ENCODE data around the gene HDAC10. TPM values are rescaled to one million over a fixed set of nuclear protein-coding genes. Genes with fewer than 3 reads are reported as not detected.

The HDAC10 gene
- total RNA-seq, 2 donors from 2014 or later, result 66.4 to 67.5 TPM

- Mint-ChIP-seq H3K27ac (no peak overlapping the region), H3K36me3 (ENCODE audit: low read depth) (no peaks in the 10 kb centered on the region), H3K27me3 (peaks cover 13% of the 10 kb centered on the region), H3K9me3 (no peaks in the 10 kb centered on the region), H3K4me1 (peaks cover 3% of the 10 kb centered on the region), H3K4me3 (no peak overlapping the region)
- no peak for ATAC-seq (replicated peaks)
These were observed 38.3 kb upstream of the HDAC10 start for GRCh38 chr22:50289151-50289941.

- no peak overlapping the region for H3K27ac Mint-ChIP-seq
- H3K4me3 Mint-ChIP-seq, result no peak overlapping the region
- H3K9me3 Mint-ChIP-seq, result no peaks in the 10 kb centered on the region
- H3K27me3 Mint-ChIP-seq, result peaks cover 10% of the 10 kb centered on the region
- ATAC-seq (replicated peaks), result no peak
- no peaks in the 10 kb centered on the region for H3K36me3 Mint-ChIP-seq (ENCODE audit: low read depth)
- peaks cover 2% of the 10 kb centered on the region for H3K4me1 Mint-ChIP-seq
These were observed 36.7 kb upstream of the HDAC10 start for GRCh38 chr22:50287731-50288130.

- Mint-ChIP-seq H3K27me3 (peaks cover 4% of the 10 kb centered on the region), H3K4me3 (no peak overlapping the region), H3K4me1 (no peaks in the 10 kb centered on the region), H3K27ac (no peak overlapping the region), H3K36me3 (ENCODE audit: low read depth) (no peaks in the 10 kb centered on the region), H3K9me3 (no peaks in the 10 kb centered on the region)
- ATAC-seq (replicated peaks), result no peak
These were observed 35.7 kb upstream of the HDAC10 start for GRCh38 chr22:50286701-50287318.

GRCh38 chr22:50286275-50286674, 35.2 kb upstream of the HDAC10 start:
- Mint-ChIP-seq H3K4me1 (no peaks in the 10 kb centered on the region), H3K4me3 (no peak overlapping the region), H3K27ac (no peak overlapping the region), H3K36me3 (ENCODE audit: low read depth) (no peaks in the 10 kb centered on the region), H3K9me3 (no peaks in the 10 kb centered on the region), H3K27me3 (no peaks in the 10 kb centered on the region)
- no peak for ATAC-seq (replicated peaks)

- Mint-ChIP-seq H3K27me3 (no peaks in the 10 kb centered on the region), H3K36me3 (ENCODE audit: low read depth) (no peaks in the 10 kb centered on the region), H3K9me3 (no peaks in the 10 kb centered on the region), H3K4me1 (no peaks in the 10 kb centered on the region), H3K4me3 (no peak overlapping the region), H3K27ac (no peak overlapping the region)
- ATAC-seq (replicated peaks), result no peak
These were observed 34.6 kb upstream of the HDAC10 start for GRCh38 chr22:50285568-50286229.

GRCh38 chr22:50284479-50284878, 33.4 kb upstream of the HDAC10 start:
- ATAC-seq (replicated peaks), result no peak
- Mint-ChIP-seq H3K27me3 (no peaks in the 10 kb centered on the region), H3K4me1 (no peaks in the 10 kb centered on the region), H3K4me3 (no peak overlapping the region), H3K36me3 (ENCODE audit: low read depth) (no peaks in the 10 kb centered on the region), H3K27ac (no peak overlapping the region), H3K9me3 (no peaks in the 10 kb centered on the region)

GRCh38 chr22:50283821-50284220, 32.8 kb upstream of the HDAC10 start:
- Mint-ChIP-seq H3K27ac (no peak overlapping the region), H3K4me3 (no peak overlapping the region), H3K36me3 (ENCODE audit: low read depth) (no peaks in the 10 kb centered on the region), H3K9me3 (no peaks in the 10 kb centered on the region), H3K27me3 (no peaks in the 10 kb centered on the region), H3K4me1 (no peaks in the 10 kb centered on the region)
- no peak for ATAC-seq (replicated peaks)

- Mint-ChIP-seq H3K36me3 (ENCODE audit: low read depth) (no peaks in the 10 kb centered on the region), H3K27me3 (no peaks in the 10 kb centered on the region), H3K4me1 (no peaks in the 10 kb centered on the region), H3K27ac (no peak overlapping the region), H3K9me3 (no peaks in the 10 kb centered on the region), H3K4me3 (no peak overlapping the region)
- ATAC-seq (replicated peaks), result no peak
These were observed 31.5 kb upstream of the HDAC10 start for GRCh38 chr22:50282361-50283155.

GRCh38 chr22:50281957-50282356, 30.9 kb upstream of the HDAC10 start:
- Mint-ChIP-seq H3K4me1 (no peaks in the 10 kb centered on the region), H3K36me3 (ENCODE audit: low read depth) (no peaks in the 10 kb centered on the region), H3K27me3 (no peaks in the 10 kb centered on the region), H3K4me3 (no peak overlapping the region), H3K27ac (no peak overlapping the region), H3K9me3 (no peaks in the 10 kb centered on the region)
- no peak for ATAC-seq (replicated peaks)

GRCh38 chr22:50281384-50281760, 30.3 kb upstream of the HDAC10 start:
- H3K27ac Mint-ChIP-seq, result no peak overlapping the region
- no peaks in the 10 kb centered on the region for H3K9me3 Mint-ChIP-seq
- H3K27me3 Mint-ChIP-seq, result no peaks in the 10 kb centered on the region
- H3K4me3 Mint-ChIP-seq, result no peak overlapping the region
- no peaks in the 10 kb centered on the region for H3K36me3 Mint-ChIP-seq (ENCODE audit: low read depth)
- no peak for ATAC-seq (replicated peaks)
- no peaks in the 10 kb centered on the region for H3K4me1 Mint-ChIP-seq

GRCh38 chr22:50280708-50281383, 29.8 kb upstream of the HDAC10 start:
- Mint-ChIP-seq H3K27ac (no peak overlapping the region), H3K4me3 (no peak overlapping the region), H3K4me1 (no peaks in the 10 kb centered on the region), H3K9me3 (no peaks in the 10 kb centered on the region), H3K36me3 (ENCODE audit: low read depth) (no peaks in the 10 kb centered on the region), H3K27me3 (no peaks in the 10 kb centered on the region)
- no peak for ATAC-seq (replicated peaks)

GRCh38 chr22:50280022-50280707, 29.1 kb upstream of the HDAC10 start:
- no peaks in the 10 kb centered on the region for H3K36me3 Mint-ChIP-seq (ENCODE audit: low read depth)
- ATAC-seq (replicated peaks), result no peak
- H3K27ac Mint-ChIP-seq, result no peak overlapping the region
- H3K4me3 Mint-ChIP-seq, result no peak overlapping the region
- H3K4me1 Mint-ChIP-seq, result no peaks in the 10 kb centered on the region
- H3K9me3 Mint-ChIP-seq, result no peaks in the 10 kb centered on the region
- H3K27me3 Mint-ChIP-seq, result no peaks in the 10 kb centered on the region

- no peaks in the 10 kb centered on the region for H3K27me3 Mint-ChIP-seq
- H3K36me3 Mint-ChIP-seq (ENCODE audit: low read depth), result no peaks in the 10 kb centered on the region
- no peaks in the 10 kb centered on the region for H3K9me3 Mint-ChIP-seq
- H3K27ac Mint-ChIP-seq, result no peak overlapping the region
- no peak overlapping the region for H3K4me3 Mint-ChIP-seq
- peaks cover under 1% of the 10 kb centered on the region for H3K4me1 Mint-ChIP-seq
- ATAC-seq (replicated peaks), result no peak
These were observed 28.0 kb upstream of the HDAC10 start for GRCh38 chr22:50278956-50279619.

Data from activated T-helper 17 cell treated with anti-CD3 and anti-CD28 coated beads, Interleukin-2, amount 50 U/mL, for 72 hours (primary cell).